ENCODE measurements around the gene NHERF1.

Gene NHERF1

DNA sequence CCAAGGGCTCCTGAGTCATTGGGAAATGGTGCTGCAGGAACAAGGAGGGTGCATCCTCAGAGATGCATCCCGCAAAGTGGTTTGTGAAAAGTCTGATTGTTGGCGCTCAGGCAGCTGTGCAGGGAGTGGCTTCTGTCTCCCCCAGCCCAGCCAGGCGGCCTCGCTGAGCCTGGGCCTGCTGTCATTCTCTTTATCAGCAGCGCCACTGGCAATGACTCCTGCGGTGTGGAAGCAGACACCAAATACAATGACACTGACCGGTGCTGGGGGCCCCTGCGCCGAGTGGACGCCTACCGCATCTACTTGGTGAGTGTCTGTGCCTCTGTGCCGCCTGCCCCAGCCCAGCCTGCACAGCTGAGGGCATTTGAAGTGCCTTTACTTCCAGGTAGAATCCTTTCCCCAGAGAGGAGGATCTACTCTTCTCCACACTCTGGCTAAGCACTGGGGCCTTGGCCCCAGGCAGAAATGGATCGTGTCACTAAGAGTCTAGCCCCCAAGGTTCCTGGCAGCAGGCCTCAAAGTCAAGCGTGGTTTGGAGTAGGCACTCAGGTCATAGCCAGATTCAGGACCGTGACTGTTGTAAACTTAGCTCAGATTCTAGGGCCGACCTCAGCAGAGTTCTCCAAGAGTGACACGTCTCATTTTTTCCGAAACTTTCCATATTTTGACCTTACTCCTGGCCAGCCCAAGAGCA is 47.0 kb downstream of the NHERF1 start:
- TF ChIP-seq, protein P1, sequence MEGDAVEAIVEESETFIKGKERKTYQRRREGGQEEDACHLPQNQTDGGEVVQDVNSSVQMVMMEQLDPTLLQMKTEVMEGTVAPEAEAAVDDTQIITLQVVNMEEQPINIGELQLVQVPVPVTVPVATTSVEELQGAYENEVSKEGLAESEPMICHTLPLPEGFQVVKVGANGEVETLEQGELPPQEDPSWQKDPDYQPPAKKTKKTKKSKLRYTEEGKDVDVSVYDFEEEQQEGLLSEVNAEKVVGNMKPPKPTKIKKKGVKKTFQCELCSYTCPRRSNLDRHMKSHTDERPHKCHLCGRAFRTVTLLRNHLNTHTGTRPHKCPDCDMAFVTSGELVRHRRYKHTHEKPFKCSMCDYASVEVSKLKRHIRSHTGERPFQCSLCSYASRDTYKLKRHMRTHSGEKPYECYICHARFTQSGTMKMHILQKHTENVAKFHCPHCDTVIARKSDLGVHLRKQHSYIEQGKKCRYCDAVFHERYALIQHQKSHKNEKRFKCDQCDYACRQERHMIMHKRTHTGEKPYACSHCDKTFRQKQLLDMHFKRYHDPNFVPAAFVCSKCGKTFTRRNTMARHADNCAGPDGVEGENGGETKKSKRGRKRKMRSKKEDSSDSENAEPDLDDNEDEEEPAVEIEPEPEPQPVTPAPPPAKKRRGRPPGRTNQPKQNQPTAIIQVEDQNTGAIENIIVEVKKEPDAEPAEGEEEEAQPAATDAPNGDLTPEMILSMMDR (IDR thresholded peaks at IDR 0.05), result no peak

DNA sequence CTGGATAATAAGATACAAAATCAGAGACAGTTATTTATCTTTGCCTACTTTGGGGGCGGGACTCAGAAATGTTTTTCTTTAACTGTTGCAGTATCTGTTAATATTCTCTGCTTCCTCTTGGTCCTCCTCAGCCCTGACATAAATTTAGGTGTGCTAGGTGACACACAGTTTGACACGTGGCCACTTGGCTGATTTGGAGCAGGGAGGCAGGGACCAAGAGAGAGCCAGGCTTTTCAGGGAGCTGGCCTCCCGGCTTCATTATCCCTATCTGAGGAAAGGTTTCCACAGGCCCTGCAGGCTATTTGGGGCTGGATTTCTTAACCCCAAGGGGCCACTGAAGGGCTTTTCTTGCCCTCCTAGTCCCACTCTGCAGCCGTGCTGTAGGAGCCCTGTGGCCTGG is 47.8 kb downstream of the NHERF1 start:
- TF ChIP-seq, protein P1 (IDR thresholded peaks at IDR 0.05), result no peak

DNA sequence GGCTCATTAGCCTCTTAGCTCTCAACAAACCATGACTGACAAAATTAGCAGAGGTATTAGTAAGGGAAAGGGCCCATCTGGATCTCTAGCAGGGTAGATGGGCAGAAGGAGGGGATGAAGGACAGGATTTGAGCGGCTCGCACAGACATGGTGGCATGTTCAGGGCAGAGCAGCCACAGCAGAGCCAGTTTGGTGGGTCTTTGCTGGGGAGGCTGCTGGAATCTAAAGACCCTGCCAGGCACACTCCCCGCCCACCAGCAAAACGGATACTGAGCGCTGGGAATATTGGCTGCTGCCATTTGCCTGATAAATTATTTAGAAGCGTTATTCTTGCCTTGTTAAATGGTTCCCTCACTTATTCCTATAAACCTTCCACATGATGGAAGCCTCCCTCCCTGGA is 48.4 kb downstream of the NHERF1 start:
- TF ChIP-seq, protein P1 (IDR thresholded peaks at IDR 0.05), result no peak

DNA sequence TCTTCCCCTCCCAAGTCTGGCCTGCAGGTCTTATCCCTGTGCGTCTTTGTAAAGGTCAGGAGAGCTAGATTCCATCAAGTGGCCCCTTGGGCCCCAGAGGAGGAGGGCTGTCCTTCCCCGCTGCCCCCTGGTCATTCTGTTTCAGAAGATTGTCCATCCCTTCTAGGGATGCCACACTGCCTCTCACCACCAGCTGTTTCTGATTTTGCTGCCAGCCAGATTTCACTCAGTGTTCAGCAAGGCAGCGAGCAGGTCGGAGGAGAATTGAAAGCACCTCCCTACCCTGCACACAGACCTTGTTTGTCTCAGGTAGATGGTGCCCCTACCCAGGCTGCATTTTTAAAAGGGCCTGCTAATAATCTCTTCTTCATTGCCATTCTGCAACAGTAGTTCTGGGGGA is 49.4 kb downstream of the NHERF1 start:
- TF ChIP-seq, protein P1 (IDR thresholded peaks at IDR 0.05), result no peak

DNA sequence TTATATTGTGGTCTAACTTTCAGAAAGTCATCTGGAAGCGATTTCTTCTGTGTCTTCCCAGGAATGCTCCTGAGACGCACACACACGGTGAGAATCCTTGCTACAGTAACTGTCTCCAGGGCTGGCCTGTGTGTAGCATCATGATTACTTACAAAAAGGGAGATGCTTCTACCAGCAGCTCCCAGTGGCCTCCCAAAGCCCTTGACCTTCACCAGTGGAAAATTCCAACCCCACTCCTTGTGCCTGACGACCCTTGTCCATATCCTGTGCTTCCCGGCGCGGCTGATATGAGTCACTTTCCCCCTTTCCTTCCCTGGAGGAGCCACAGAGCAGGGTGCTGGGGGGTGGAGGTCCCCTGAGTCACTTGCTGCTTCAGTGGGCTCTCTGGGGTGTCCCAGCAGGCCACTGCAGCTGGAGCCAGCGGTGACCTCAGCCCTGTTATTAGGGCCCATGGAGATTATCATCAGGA is 49.8 kb downstream of the NHERF1 start:
- TF ChIP-seq, protein P1 (IDR thresholded peaks at IDR 0.05), result no peak

DNA sequence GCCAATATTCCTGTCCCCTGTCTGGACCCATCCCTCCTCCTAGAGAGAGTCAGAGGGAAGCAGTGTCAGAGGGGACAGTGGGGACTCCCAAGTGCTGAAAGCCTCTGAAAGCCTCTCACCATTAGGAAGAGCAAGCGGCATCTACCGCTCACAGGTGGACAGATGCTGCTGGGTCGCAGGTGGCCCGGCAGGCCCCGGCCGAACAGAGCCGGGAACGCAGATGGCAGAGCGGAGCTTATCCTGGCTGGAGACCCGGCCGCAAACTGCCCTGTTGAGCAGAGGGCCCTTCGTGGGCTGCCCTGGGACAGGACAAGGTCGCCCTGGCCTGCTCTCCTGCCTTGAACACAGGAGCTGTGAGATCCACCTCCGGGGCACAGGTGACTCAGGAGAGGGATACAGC is 50.7 kb downstream of the NHERF1 start:
- TF ChIP-seq, protein P1 (IDR thresholded peaks at IDR 0.05), result no peak

DNA sequence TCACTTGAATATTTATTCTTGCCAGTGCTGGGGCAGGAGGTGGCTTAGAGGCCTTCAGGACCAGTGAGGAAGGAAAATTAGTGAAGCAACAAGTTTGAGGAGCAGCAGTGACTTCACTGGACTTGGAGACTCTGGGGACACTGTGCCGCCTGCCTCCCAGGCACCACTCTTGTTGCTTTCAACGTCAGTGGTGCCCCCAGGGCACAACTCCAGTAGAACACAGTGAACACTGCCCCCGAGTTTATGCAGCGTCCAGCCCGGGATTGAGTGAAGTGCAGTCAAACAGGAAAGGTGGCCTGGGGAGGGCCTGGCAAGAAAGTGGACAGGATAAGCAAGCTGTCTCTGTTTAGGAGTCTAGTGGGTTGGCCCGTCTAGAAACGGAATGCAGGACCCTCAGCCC is 52.1 kb downstream of the NHERF1 start:
- TF ChIP-seq, protein P1 (IDR thresholded peaks at IDR 0.05), result no peak

DNA sequence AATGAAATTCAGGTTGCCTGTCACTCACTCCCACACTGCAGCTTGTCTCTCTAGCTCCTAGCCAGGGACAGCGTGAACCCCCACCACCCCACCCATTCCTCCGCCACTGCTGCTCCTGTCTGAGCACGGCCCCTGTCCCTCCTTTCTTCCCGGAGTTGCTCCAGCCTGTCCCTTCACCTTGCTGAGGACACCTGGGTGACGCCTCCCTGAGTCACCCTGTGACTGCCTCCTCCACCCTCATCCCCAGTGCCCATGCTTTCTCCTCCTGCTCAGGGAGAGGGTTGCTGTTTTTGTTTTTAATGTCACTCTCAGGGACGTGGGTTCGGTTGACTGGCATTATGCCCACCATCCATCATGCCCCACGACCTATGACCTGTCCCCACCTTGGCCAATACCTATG is 53.5 kb downstream of the NHERF1 start:
- TF ChIP-seq, protein P1 (IDR thresholded peaks at IDR 0.05), result no peak

All from LNCAP (cell line).